Measurements from ENCODE around the gene TRAPPC2. TPM values are rescaled to one million over a fixed set of nuclear protein-coding genes. Genes with fewer than 3 reads are reported as not detected.

The TRAPPC2 gene
- total and polyA plus RNA-seq, 9 of the 15 experiments (the other 6 are each of a cell fraction or from before 2014, with no cell fraction given), result 10.3 to 30.6 (median 18.6) TPM

DNA sequence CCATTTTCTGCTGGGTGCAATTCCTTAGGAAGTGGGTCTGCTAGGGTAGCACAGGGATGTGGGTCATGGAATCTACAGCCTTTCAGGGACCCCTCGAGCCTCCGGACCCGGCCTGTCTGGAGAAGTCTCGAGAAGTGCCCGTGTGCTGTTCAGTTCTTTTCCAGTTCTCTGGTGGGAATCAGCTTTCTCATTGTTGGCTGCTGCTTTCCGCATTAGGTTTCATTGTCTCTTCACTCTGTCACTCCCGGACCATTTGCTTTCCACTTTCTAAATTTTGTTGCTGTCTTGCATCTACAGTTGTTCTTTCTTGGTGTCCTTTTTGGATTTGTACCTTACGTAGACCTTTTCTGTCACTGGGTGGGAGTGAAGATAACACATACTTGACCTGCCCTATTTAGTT, 39.4 kb downstream of the TRAPPC2 start:
- Histone ChIP-seq H4K20me1 (replicated peaks; ENCODE audit: control insufficient read depth, insufficient read depth, low read length) (peaks cover 27% of the 10 kb centered on the region; the same call in 1 of the 2 replicates), H3K79me2 (ENCODE audit: control insufficient read depth, insufficient read depth, low read length) (peaks cover 94% of the 10 kb centered on the region), H3K36me3 (ENCODE audit: control insufficient read depth, insufficient read depth, low read length) (peaks cover 13% of the 10 kb centered on the region; the same call in 1 of the 3 replicates), H3K27me3 (ENCODE audit: control insufficient read depth in 2 of 2, insufficient read depth in 2 of 2, low read length in 2 of 2) (no peaks in the 10 kb centered on the region), H3K27ac (ENCODE audit: extremely low read depth, low read depth, low read length) (no peak overlapping the region), H3K4me3 (no peak overlapping the region), H3K9me1 (ENCODE audit: control insufficient read depth, insufficient read depth, low read length) (no peaks in the 10 kb centered on the region), H3K4me1 (replicated peaks in 1 of 2; ENCODE audit: control insufficient read depth in 2 of 2, insufficient read depth in 2 of 2, low read length in 2 of 2) (peaks cover 10 to 57% of the 10 kb centered on the region in 2 experiments), H3K4me2 (ENCODE audit: insufficient read depth, low read length) (no peak overlapping the region), H2AFZ (ENCODE audit: low read depth, low read length) (no peak overlapping the region), H3K9me3 (replicated peaks; ENCODE audit: control insufficient read depth, insufficient read depth, low read depth, low read length) (no peaks in the 10 kb centered on the region), H3K9ac (ENCODE audit: insufficient read depth in 1 of 2, low read depth in 2 of 2, low read length in 2 of 2) (no peak overlapping the region)
- DNase-seq (ENCODE audit: extremely low read depth in 1 of 4, low spot score in 3 of 4) (no peak), ATAC-seq (no peak), FAIRE-seq (no peak)
- WGBS (ENCODE audit: insufficient coverage, low coverage, missing lambda C conversion rate), result 85% methylated on average over 8 of the region's 8 CpGs
- intact Hi-C loops (cut with micrococcal nuclease) (loop anchor here (5.0 kb wide), 1 partner anchor 37 kb away; the partner anchor contains the start of genes OFD1 and TRAPPC2), in situ Hi-C loops (cut with MboI) (no loop called here)
- TF ChIP-seq SPI1 (IDR thresholded peaks at IDR 0.05; ENCODE audit: borderline replicate concordance, low read depth, low read length) (no peak), CREBBP (IDR thresholded peaks at IDR 0.05; ENCODE audit: low read depth, low read length) (no peak), RBM34 (IDR thresholded peaks at IDR 0.05; ENCODE audit: borderline replicate concordance, insufficient read depth, low read length) (no peak), NCOR1 (IDR thresholded peaks at IDR 0.05) (no peak), BCLAF1 (IDR thresholded peaks at IDR 0.05; ENCODE audit: borderline replicate concordance in 1 of 2, control insufficient read depth in 1 of 2, low read depth in 2 of 2, low read length in 1 of 2) (no peak), SP2 (IDR thresholded peaks at IDR 0.05; ENCODE audit: extremely low read depth, low read depth, low read length, poor library complexity, severe bottlenecking) (no peak), ZNF23 (CRISPR knock-in tag; IDR thresholded peaks at IDR 0.05) (no peak), ZNF133 (CRISPR knock-in tag; IDR thresholded peaks at IDR 0.05) (no peak), KLF13 (tag; IDR thresholded peaks at IDR 0.05; ENCODE audit: borderline replicate concordance, low read depth) (no peak), EWSR1 (IDR thresholded peaks at IDR 0.05; ENCODE audit: borderline replicate concordance, low read depth, partially characterized antibody) (no peak), FOXP4 (CRISPR knock-in tag; IDR thresholded peaks at IDR 0.05; ENCODE audit: borderline replicate concordance) (no peak), NBN (IDR thresholded peaks at IDR 0.05; ENCODE audit: low read depth) (no peak), ASH1L (IDR thresholded peaks at IDR 0.05; ENCODE audit: borderline replicate concordance, low read depth, partially characterized antibody) (no peak), PTBP1 (IDR thresholded peaks at IDR 0.05; ENCODE audit: low read depth, low read length) (no peak)
- TF ChIP-seq, protein P1, sequence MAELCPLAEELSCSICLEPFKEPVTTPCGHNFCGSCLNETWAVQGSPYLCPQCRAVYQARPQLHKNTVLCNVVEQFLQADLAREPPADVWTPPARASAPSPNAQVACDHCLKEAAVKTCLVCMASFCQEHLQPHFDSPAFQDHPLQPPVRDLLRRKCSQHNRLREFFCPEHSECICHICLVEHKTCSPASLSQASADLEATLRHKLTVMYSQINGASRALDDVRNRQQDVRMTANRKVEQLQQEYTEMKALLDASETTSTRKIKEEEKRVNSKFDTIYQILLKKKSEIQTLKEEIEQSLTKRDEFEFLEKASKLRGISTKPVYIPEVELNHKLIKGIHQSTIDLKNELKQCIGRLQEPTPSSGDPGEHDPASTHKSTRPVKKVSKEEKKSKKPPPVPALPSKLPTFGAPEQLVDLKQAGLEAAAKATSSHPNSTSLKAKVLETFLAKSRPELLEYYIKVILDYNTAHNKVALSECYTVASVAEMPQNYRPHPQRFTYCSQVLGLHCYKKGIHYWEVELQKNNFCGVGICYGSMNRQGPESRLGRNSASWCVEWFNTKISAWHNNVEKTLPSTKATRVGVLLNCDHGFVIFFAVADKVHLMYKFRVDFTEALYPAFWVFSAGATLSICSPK (IDR thresholded peaks at IDR 0.05; ENCODE audit: borderline replicate concordance), result no peak
- POLR2A ChIA-PET, result interaction anchor here (0.6 to 0.8 kb wide), 2 partner anchors 30 to 333 kb away, joined by 3 to 4 read pairs; no protein-coding TSS in a partner anchor
- BruUV-seq (replicated peaks), result no TSS peak
- CTCF ChIA-PET (ENCODE audit: low intra/inter-chr PET ratio), result no interaction called here

All from K562 (cell line).